Measurements from ENCODE around the gene UBAP1. TPM values are rescaled to one million over a fixed set of nuclear protein-coding genes. Genes with fewer than 3 reads are reported as not detected.
"Not testable (repeated sequence)": the region's sequence is repeated elsewhere in the genome, so short reads cannot be mapped to it uniquely, and the experiment has no call there.

UBAP1 gene
- polyA plus RNA-seq, 1 of the 3 experiments (the other 2 are of a cell fraction) = 26.3 TPM

DNA sequence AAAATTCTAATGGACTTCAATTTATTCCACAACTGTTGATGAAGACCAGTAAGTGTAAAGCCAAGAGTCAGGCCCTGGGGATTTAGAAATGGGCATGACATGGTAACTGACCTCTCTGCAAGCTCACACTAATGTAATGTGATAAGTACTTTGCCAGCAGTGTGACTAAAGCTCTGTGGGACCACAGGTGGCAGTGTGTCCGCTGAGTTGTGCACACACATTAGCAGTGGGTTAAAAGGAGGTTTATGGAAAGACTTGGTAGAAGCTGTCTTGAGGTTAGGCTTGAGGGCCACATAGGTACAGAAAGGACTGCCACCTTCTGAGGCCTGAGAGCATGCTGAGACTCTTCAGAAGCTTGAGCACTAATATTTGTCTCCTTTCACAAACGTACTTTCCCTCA, 67.6 kb downstream of the UBAP1 start:
- H3K9me3 ChIP-seq = no peaks in the 10 kb centered on the region
- peaks cover 15% of the 10 kb centered on the region; the same call in 1 of the 2 replicates for H4K20me1 ChIP-seq (ENCODE audit: insufficient read depth)
- H3K36me3 ChIP-seq (replicated peaks in 1 of 2; ENCODE audit: control insufficient read depth in 1 of 2, insufficient read depth in 2 of 2, low read length in 1 of 2) = peaks cover 18 to 38% of the 10 kb centered on the region in 2 experiments
- H3K9ac ChIP-seq = no peak overlapping the region
- H3K4me3 ChIP-seq (ENCODE audit: low read depth in 2 of 2, low read length in 1 of 2) = no peak overlapping the region
- no peak for DNase-seq
- no peak overlapping the region for H3K27ac ChIP-seq (ENCODE audit: low read depth in 2 of 2, low read length in 1 of 2)
- POLR2A ChIA-PET = no interaction called here
- H3K4me1 ChIP-seq (ENCODE audit: control insufficient read depth in 1 of 2, insufficient read depth in 2 of 2, low read depth in 1 of 2, low read length in 1 of 2) = no peaks in the 10 kb centered on the region
- WGBS (ENCODE audit: low lambda C conversion rate) = 86% methylated on average over 2 of the region's 2 CpGs
- H3F3A ChIP-seq (replicated peaks; ENCODE audit: insufficient read depth) = no peaks in the 10 kb centered on the region
- no peak overlapping the region for H3K4me2 ChIP-seq
- H3K27me3 ChIP-seq (ENCODE audit: insufficient read depth) = no peaks in the 10 kb centered on the region
- TF ChIP-seq, protein P1, sequence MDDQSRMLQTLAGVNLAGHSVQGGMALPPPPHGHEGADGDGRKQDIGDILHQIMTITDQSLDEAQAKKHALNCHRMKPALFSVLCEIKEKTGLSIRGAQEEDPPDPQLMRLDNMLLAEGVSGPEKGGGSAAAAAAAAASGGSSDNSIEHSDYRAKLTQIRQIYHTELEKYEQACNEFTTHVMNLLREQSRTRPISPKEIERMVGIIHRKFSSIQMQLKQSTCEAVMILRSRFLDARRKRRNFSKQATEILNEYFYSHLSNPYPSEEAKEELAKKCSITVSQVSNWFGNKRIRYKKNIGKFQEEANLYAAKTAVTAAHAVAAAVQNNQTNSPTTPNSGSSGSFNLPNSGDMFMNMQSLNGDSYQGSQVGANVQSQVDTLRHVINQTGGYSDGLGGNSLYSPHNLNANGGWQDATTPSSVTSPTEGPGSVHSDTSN (IDR thresholded peaks at IDR 0.05) = no peak
- TF ChIP-seq, protein P2, sequence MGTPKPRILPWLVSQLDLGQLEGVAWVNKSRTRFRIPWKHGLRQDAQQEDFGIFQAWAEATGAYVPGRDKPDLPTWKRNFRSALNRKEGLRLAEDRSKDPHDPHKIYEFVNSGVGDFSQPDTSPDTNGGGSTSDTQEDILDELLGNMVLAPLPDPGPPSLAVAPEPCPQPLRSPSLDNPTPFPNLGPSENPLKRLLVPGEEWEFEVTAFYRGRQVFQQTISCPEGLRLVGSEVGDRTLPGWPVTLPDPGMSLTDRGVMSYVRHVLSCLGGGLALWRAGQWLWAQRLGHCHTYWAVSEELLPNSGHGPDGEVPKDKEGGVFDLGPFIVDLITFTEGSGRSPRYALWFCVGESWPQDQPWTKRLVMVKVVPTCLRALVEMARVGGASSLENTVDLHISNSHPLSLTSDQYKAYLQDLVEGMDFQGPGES (IDR thresholded peaks at IDR 0.05; ENCODE audit: low read depth, low read length) = no peak
- no peak for TF ChIP-seq SIN3A (IDR thresholded peaks at IDR 0.05; ENCODE audit: borderline replicate concordance, low read depth, low read length)
- TF ChIP-seq, protein P3, sequence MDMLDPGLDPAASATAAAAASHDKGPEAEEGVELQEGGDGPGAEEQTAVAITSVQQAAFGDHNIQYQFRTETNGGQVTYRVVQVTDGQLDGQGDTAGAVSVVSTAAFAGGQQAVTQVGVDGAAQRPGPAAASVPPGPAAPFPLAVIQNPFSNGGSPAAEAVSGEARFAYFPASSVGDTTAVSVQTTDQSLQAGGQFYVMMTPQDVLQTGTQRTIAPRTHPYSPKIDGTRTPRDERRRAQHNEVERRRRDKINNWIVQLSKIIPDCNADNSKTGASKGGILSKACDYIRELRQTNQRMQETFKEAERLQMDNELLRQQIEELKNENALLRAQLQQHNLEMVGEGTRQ (IDR thresholded peaks at IDR 0.05; ENCODE audit: borderline replicate concordance, low read depth, low read length) = no peak
- TF ChIP-seq POLR2AphosphoS5 (IDR thresholded peaks at IDR 0.05; ENCODE audit: low read depth, low read length) = no peak
- no peak for TF ChIP-seq RCOR1 (IDR thresholded peaks at IDR 0.05; ENCODE audit: low read length)
- TF ChIP-seq, protein P4, sequence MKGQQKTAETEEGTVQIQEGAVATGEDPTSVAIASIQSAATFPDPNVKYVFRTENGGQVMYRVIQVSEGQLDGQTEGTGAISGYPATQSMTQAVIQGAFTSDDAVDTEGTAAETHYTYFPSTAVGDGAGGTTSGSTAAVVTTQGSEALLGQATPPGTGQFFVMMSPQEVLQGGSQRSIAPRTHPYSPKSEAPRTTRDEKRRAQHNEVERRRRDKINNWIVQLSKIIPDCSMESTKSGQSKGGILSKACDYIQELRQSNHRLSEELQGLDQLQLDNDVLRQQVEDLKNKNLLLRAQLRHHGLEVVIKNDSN (IDR thresholded peaks at IDR 0.05; ENCODE audit: borderline replicate concordance, low read depth) = no peak
- H2AFZ ChIP-seq (ENCODE audit: low read depth) = no peak overlapping the region
- H3K9me2 ChIP-seq = no peaks in the 10 kb centered on the region
- CTCF ChIA-PET = no interaction called here
- peaks cover 36% of the 10 kb centered on the region for H3K79me2 ChIP-seq (ENCODE audit: insufficient read depth)

DNA sequence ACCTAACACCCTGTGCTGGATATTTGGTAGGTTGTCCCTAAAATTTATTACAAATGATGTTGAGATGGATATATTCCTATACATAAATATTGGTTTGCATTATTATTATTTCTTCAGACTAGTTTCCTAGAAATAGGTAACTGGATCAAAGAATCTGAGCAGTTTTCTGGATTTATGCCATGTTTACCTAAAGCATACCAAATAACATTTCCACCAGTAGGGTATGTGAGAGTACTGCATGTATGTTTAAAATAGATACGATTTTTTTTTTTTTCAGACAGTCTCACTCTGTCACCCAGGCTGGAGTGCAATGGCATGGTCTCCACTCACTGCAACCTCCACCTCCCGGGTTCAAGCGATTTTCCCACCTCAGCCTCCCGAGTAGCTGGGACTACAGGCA, 68.9 kb downstream of the UBAP1 start:
- peaks cover 15% of the 10 kb centered on the region; the same call in 1 of the 2 replicates for H4K20me1 ChIP-seq (ENCODE audit: insufficient read depth)
- H3K9me2 ChIP-seq; H3K9me3 ChIP-seq; CTCF ChIA-PET; H3K4me1 ChIP-seq (ENCODE audit: control insufficient read depth in 1 of 2, insufficient read depth in 2 of 2, low read depth in 1 of 2, low read length in 1 of 2); H3K27me3 ChIP-seq (ENCODE audit: insufficient read depth); POLR2A ChIA-PET; H2AFZ ChIP-seq (ENCODE audit: low read depth); H3F3A ChIP-seq (replicated peaks; ENCODE audit: insufficient read depth); H3K9ac ChIP-seq; H3K27ac ChIP-seq (ENCODE audit: low read depth in 2 of 2, low read length in 1 of 2); H3K4me2 ChIP-seq; DNase-seq; H3K4me3 ChIP-seq (ENCODE audit: low read depth in 2 of 2, low read length in 1 of 2): not testable (repeated sequence)
- 91% methylated on average over 4 of the region's 4 CpGs for WGBS (ENCODE audit: low lambda C conversion rate)
- H3K36me3 ChIP-seq (replicated peaks in 1 of 2; ENCODE audit: control insufficient read depth in 1 of 2, insufficient read depth in 2 of 2, low read length in 1 of 2) = peaks cover 9 to 41% of the 10 kb centered on the region in 2 experiments
- H3K79me2 ChIP-seq (ENCODE audit: insufficient read depth) = peaks cover 36% of the 10 kb centered on the region

Measured in SK-N-SH (cell line).